ENCODE results near the gene HNRNPAB.

DNA sequence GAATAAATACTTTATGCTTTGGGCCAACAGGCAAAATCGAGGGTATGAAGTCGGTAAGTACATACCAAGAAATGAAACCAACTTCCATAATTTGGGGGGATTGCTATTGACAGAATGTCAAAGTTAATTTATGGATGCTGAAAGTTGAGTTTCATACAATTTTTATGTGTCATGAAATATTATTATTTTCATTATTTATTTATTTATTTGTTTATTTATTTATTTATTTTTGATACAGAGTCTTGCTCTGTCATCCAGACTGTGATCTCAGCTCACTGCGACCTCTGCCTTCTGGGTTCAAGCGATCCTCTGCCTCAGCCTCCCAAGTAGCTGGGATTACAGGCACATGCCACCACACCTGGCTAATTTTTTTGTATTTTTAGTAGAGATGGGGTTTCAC is 12.7 kb upstream of the HNRNPAB start:
- no peak for TF ChIP-seq POLR2A (IDR thresholded peaks at IDR 0.05)
- TF ChIP-seq, protein P1, sequence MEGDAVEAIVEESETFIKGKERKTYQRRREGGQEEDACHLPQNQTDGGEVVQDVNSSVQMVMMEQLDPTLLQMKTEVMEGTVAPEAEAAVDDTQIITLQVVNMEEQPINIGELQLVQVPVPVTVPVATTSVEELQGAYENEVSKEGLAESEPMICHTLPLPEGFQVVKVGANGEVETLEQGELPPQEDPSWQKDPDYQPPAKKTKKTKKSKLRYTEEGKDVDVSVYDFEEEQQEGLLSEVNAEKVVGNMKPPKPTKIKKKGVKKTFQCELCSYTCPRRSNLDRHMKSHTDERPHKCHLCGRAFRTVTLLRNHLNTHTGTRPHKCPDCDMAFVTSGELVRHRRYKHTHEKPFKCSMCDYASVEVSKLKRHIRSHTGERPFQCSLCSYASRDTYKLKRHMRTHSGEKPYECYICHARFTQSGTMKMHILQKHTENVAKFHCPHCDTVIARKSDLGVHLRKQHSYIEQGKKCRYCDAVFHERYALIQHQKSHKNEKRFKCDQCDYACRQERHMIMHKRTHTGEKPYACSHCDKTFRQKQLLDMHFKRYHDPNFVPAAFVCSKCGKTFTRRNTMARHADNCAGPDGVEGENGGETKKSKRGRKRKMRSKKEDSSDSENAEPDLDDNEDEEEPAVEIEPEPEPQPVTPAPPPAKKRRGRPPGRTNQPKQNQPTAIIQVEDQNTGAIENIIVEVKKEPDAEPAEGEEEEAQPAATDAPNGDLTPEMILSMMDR (IDR thresholded peaks at IDR 0.05): no peak
- no peak for TF ChIP-seq POLR2AphosphoS5 (IDR thresholded peaks at IDR 0.05)
